DOHH2 (cell line): ENCODE data around the gene NDUFB4.

Source experiments
- H3F3A ChIP-seq: fragments of 200-600 bp; sonication (generic), shearing (Covaris generic); 2 replicates; pipeline ENCODE4 v1.6.0; 2016; ENCODE audit warnings: antibody characterized with exemption, mild to moderate bottlenecking; ENCODE audit not compliant: control insufficient read depth, insufficient read depth
- H3K27ac ChIP-seq: fragments of 200-600 bp; sonication (generic); 2 replicates; pipeline ENCODE4 v1.5.1; 2014; ENCODE audit warnings: low read depth, mild to moderate bottlenecking, low read length, moderate library complexity
- H3K27me3 ChIP-seq: fragments of 200-600 bp; sonication (generic); 2 replicates; pipeline ENCODE4 v1.6.1; 2014; ENCODE audit warnings: mild to moderate bottlenecking, low read length, mixed read lengths; ENCODE audit not compliant: control insufficient read depth
- H3K36me3 ChIP-seq: fragments of 200-600 bp; sonication (generic); 2 replicates; pipeline ENCODE4 v1.6.1; 2014; ENCODE audit warnings: mild to moderate bottlenecking, low read length, moderate library complexity, mixed read lengths; ENCODE audit not compliant: control insufficient read depth
- H3K4me1 ChIP-seq: fragments of 200-600 bp; sonication (generic); 2 replicates; pipeline ENCODE4 v1.6.1; 2014; ENCODE audit warnings: mild to moderate bottlenecking, low read length, mixed read lengths; ENCODE audit not compliant: control insufficient read depth
- H3K4me2 ChIP-seq: fragments of 200-600 bp; sonication (generic); 2 replicates; pipeline ENCODE4 v1.6.0; 2014; ENCODE audit warnings: mild to moderate bottlenecking, low read length, moderate library complexity
- H3K4me3 ChIP-seq: fragments of 200-600 bp; sonication (generic); 2 replicates; pipeline ENCODE4 v1.5.1; 2014; ENCODE audit warnings: mild to moderate bottlenecking, low read length, mixed read lengths
- H3K79me2 ChIP-seq: fragments of 200-600 bp; sonication (generic); 2 replicates; pipeline ENCODE4 v1.6.1; 2014; ENCODE audit warnings: mild to moderate bottlenecking, low read length, mixed read lengths; ENCODE audit not compliant: control insufficient read depth
- H3K9me2 ChIP-seq: fragments of 200-600 bp; sonication (generic); replicated peaks from 2 replicates; pipeline ENCODE4 v1.6.1; 2014; ENCODE audit warnings: mild to moderate bottlenecking, low read length, mixed read lengths; ENCODE audit not compliant: control insufficient read depth
- H3K9me3 ChIP-seq: fragments of 200-600 bp; sonication (generic); 2 replicates; pipeline ENCODE4 v1.6.1; 2014; ENCODE audit warnings: antibody characterized with exemption, low read length, mixed read lengths; ENCODE audit not compliant: control insufficient read depth, insufficient read depth
- H4K20me1 ChIP-seq: fragments of 200-600 bp; sonication (generic); 2 replicates; pipeline ENCODE4 v1.6.0; 2014; ENCODE audit warnings: low read depth, mild to moderate bottlenecking, antibody characterized with exemption, low read length, moderate library complexity; ENCODE audit not compliant: control insufficient read depth, insufficient read depth
- CTCF ChIP-seq: fragments of 200-600 bp; sonication (generic); IDR thresholded peaks from one replicate; pipeline ENCODE4 v1.5.1; 2014; ENCODE audit warnings: antibody characterized with exemption, mild to moderate bottlenecking, low read depth, low read length; ENCODE audit not compliant: poor library complexity, severe bottlenecking
- EZH2phosphoT487 ChIP-seq: fragments of 200-600 bp; sonication (generic); IDR thresholded peaks from 2 replicates; pipeline ENCODE4 v1.6.1; 2017; ENCODE audit warnings: borderline replicate concordance, mild to moderate bottlenecking, antibody characterized with exemption, low read length, moderate library complexity, mixed read lengths

NDUFB4 gene

GRCh38 chr3:120641696-120642246, 45.6 kb downstream of the NDUFB4 start:
- Histone ChIP-seq H3K27me3 (no peaks in the 10 kb centered on the region; the same call in 1 of the 2 replicates), H3F3A (no peaks in the 10 kb centered on the region), H3K4me3 (no peak overlapping the region), H3K79me2 (no peaks in the 10 kb centered on the region), H3K4me2 (no peak overlapping the region), H3K4me1 (no peaks in the 10 kb centered on the region), H3K36me3 (no peaks in the 10 kb centered on the region), H3K9me2 (no peaks in the 10 kb centered on the region), H4K20me1 (no peaks in the 10 kb centered on the region), H3K9me3 (no peaks in the 10 kb centered on the region), H3K27ac (no peak overlapping the region)
- no peak for TF ChIP-seq EZH2phosphoT487
- no peak for TF ChIP-seq CTCF

GRCh38 chr3:120642368-120642948, 46.3 kb downstream of the NDUFB4 start:
- no peaks in the 10 kb centered on the region for H3K9me2 ChIP-seq
- no peak overlapping the region for H3K27ac ChIP-seq
- no peaks in the 10 kb centered on the region for H3F3A ChIP-seq
- no peaks in the 10 kb centered on the region for H3K36me3 ChIP-seq
- no peaks in the 10 kb centered on the region for H3K9me3 ChIP-seq
- no peaks in the 10 kb centered on the region for H3K4me1 ChIP-seq
- peaks cover 4% of the 10 kb centered on the region; the same call in 1 of the 2 replicates for H3K27me3 ChIP-seq
- H4K20me1 ChIP-seq: no peaks in the 10 kb centered on the region
- no peaks in the 10 kb centered on the region for H3K79me2 ChIP-seq
- no peak overlapping the region for H3K4me2 ChIP-seq
- no peak for TF ChIP-seq CTCF
- no peak for TF ChIP-seq EZH2phosphoT487
- H3K4me3 ChIP-seq: no peak overlapping the region

DNA sequence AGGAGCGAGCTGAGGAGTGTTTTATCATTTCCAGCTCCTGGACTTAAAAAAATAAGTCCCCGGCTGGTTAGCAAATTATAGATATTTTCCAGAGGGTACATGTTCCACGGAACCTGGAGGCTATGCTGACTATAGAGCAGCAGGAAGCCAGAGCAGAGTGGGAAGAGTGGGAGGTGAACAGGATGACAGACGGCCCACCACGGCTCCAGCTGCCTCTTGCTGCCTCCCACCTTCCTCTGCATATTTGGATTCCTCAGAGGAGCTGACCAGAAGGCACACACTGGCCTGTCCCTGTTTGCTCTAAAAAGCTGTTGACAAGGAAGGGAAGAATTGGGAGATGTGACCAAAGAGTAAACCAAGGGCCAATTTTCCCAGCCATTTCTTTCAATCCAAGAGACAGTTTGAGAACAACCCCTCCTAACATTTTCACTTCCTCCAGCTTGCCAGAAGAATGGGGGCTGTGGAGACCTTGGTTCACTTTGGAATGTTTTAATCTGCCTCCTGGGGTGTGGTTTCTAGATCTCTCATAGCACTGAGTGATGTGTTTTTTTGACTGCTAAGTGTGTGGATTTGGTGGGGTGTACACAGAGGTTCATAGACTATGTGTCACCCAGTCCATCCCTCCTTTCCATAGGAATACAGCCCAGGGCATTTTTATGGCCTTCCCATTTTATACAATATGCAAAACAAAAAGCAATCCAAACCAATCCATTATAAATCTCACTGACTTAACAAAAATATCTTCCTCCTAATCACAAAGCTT, 49.1 kb downstream of the NDUFB4 start:
- Histone ChIP-seq H3K27me3 (peaks cover 4% of the 10 kb centered on the region; the same call in 1 of the 2 replicates), H3K27ac (no peak overlapping the region), H4K20me1 (no peaks in the 10 kb centered on the region), H3K4me2 (no peak overlapping the region), H3K4me3 (no peak overlapping the region), H3K79me2 (no peaks in the 10 kb centered on the region), H3K36me3 (no peaks in the 10 kb centered on the region), H3K4me1 (no peaks in the 10 kb centered on the region), H3K9me2 (no peaks in the 10 kb centered on the region), H3K9me3 (no peaks in the 10 kb centered on the region), H3F3A (no peaks in the 10 kb centered on the region)
- TF ChIP-seq EZH2phosphoT487 (no peak), CTCF (no peak)
